Heart left ventricle (tissue), 16 donors: ENCODE results near the gene EIF2B5. TPM values are rescaled to one million over a fixed set of nuclear protein-coding genes. Genes with fewer than 3 reads are reported as not detected.
A peak's percentile ranks its signal among the peaks of the same experiment; 100 is the strongest.

Experiments used
- ATAC-seq, 4 donors: fragments of 200-7000 bp; cut with Tn5 transposase; one replicate each; pipeline ENCODE4 v1.9.1; 2020 to 2022; ENCODE audit warnings: moderate library complexity in 4 of 4, mild to moderate bottlenecking in 3 of 4, moderate number of reproducible peaks in 1 of 4
- DNase-seq, 5 donors: peaks; one replicate each; pipeline ENCODE4 v3.0.0-alpha.2; 2020
- H3K27ac ChIP-seq, 12 donors: fragments of 200-600 bp; sonication (generic) in 4 of 12; one replicate each; pipeline versions ENCODE4 v1.5.0 to v1.8.0; 2016 to 2022; ENCODE audit warnings: mild to moderate bottlenecking in 2 of 12
- H3K27me3 ChIP-seq, 9 donors: fragments of 200-600 bp; sonication (generic) in 2 of 9; one replicate each; pipeline versions ENCODE4 v1.5.1 to v1.8.0; 2016 to 2022; ENCODE audit warnings: mild to moderate bottlenecking in 3 of 9
- H3K36me3 ChIP-seq, 9 donors: fragments of 200-600 bp; sonication (generic) in 2 of 9; one replicate each; pipeline versions ENCODE4 v1.5.0 to v1.8.0; 2018 to 2022; ENCODE audit warnings: mild to moderate bottlenecking in 2 of 9
- H3K4me1 ChIP-seq, 12 donors: fragments of 200-600 bp; sonication (generic) in 4 of 12; one replicate each; pipeline versions ENCODE4 v1.5.0 to v1.8.0; 2016 to 2022; ENCODE audit warnings: mild to moderate bottlenecking in 3 of 12
- H3K4me3 ChIP-seq, 12 donors: fragments of 200-600 bp; sonication (generic) in 4 of 12; one replicate each; pipeline versions ENCODE4 v1.5.0 to v1.8.0; 2017 to 2022; ENCODE audit warnings: mild to moderate bottlenecking in 9 of 12, moderate library complexity in 4 of 12
- H3K9me3 ChIP-seq, 12 donors: fragments of 200-600 bp; sonication (generic) in 4 of 12; one replicate each; pipeline versions ENCODE4 v1.5.0 to v1.8.0; 2016 to 2022; ENCODE audit warnings: mild to moderate bottlenecking in 1 of 12
- POLR2A ChIP-seq, 2 donors: fragments of 450-650 bp; IDR thresholded peaks; one replicate each; pipeline ENCODE4 v1.6.1; 2017; ENCODE audit warnings: antibody characterized with exemption in 2 of 2, mild to moderate bottlenecking in 2 of 2, moderate library complexity in 2 of 2
- WGBS, 4 donors: extraction: QIAGEN DNeasy Blood & Tissue Kit in 2 of 4; methylation state at CpG; one replicate each; pipeline versions ENCODE4 v1.1.5 to v1.1.7; 2013 to 2018; 5-methylcytosine and 5-hydroxymethylcytosine counted together
- intact Hi-C, 10 donors: fragments of 100-400 bp; cut with DNase I; formaldehyde crosslinking; loops; one replicate each; pipeline versions ENCODE4 v1.11.1 to v1.14.2; 2022
- polyA plus RNA-seq, 2 donors: library from polyadenylated mRNA; stranded (reverse); fragments of 200-250 nt; gene quantifications; one replicate each; pipeline ENCODE4 v1.2.3, GENCODE V29; 2013
- total RNA-seq, 9 donors: library from RNA; depleted of rRNA in 2 of 9; stranded (reverse); fragments of >200 nt in 2 of 9; fragmentation: NEBNext Ultra II Directional in 3 of 9; extraction: Animal tissue kit (Norgen Biotek cat#: 25700) in 3 of 9; gene quantifications; one replicate each; pipeline versions ENCODE4 v1.1.0 to v1.2.4, GENCODE V29; 2016 to 2023
- TF ChIP-seq, protein P1 (sequence below), 12 donors: fragments of 200-600 bp; sonication (generic) in 4 of 12; IDR thresholded peaks; one replicate each; pipeline versions ENCODE4 v1.5.0 to v1.8.0; 2018 to 2022; ENCODE audit warnings: antibody characterized with exemption in 12 of 12, mild to moderate bottlenecking in 5 of 12
- donor health status: ischemic (EF 13 %, LVEDD 7.1; RV severe dilation, severe dysfunction).
- donor health status: healthy with polysubstance abuse.
- donor health status: DM: no; HTN: yes; CAD: no.
- donor health status: DM: no; HTN: no; CAD: no.
- donor health status: ischemic (EF 25% LVEDD 6.9; RV normal size, moderate dysfunction).
- donor health status: ischemic (EF 25% LVEDD 5.7; RV mildly dilated, moderate dysfunction).
- donor health status: healthy.
- donor health status: DM: yes; HTN: yes; CAD: no.
- donor health status: ischemic (EF 35%, LVEDD 5.7; RV mildly dilated, moderate dysfunction).
- donor health status: nonischemic (EF 11% LVEDD 7.7; RV severe dilation, severe dysfunction).
- donor health status: DM: yes; HTN: yes; CAD: no.
- donor health status: PGD.
- donor health status: ischemic (EF 29% LVEDD 5.4; RV normal size, mild dysfunction).
- donor health status: nonischemic (EF 23%, LVEDD 6.1; RV moderate dilation, normal function).

EIF2B5 gene
- total and polyA plus RNA-seq, 11 donors: 24.5 to 58.2 (median 30.9) TPM

DNA sequence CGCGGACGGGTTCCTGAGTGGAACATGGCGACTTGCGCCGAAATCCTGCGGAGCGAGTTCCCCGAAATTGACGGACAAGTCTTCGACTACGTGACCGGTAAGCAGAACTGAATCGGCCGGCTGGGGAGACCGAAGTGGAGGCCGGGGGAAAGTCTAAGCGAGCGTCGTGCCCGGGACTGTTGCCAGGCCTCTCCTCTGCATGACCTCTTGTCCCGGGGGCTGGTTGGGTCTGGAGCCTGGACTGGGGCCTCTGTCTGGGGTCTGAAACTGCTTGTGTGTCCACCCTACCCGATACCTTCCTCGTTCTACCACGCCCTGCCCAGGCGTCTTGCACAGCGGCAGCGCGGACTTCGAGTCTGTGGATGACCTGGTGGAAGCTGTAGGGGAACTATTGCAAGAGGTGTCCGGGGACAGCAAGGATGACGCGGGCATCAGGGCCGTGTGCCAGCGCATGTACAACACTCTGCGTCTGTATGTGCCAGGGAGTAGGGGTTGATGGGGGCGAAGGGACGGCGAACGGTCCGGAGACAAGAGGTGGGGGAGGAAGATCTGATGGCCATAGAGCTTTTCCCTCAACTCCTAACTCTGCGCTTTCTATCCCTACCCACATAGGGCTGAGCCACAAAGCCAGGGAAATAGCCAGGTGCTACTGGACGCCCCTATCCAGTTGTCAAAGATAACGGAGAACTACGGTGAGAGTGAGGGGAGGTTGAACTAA, 51.2 kb downstream of the EIF2B5 start, which contains the start of gene ABCF3:
Gene ABCF3, plus strand, starts transcription at position 16 of the 718 bp plus-strand sequence. Its CDS starts 9 bp downstream, at position 25.
- no peaks in the 10 kb centered on the region for H3K9me3 ChIP-seq
- peak in 1 of 2 donors; percentile 11 for TF ChIP-seq POLR2A (IDR thresholded peaks at IDR 0.05)
- TF ChIP-seq, protein P1, sequence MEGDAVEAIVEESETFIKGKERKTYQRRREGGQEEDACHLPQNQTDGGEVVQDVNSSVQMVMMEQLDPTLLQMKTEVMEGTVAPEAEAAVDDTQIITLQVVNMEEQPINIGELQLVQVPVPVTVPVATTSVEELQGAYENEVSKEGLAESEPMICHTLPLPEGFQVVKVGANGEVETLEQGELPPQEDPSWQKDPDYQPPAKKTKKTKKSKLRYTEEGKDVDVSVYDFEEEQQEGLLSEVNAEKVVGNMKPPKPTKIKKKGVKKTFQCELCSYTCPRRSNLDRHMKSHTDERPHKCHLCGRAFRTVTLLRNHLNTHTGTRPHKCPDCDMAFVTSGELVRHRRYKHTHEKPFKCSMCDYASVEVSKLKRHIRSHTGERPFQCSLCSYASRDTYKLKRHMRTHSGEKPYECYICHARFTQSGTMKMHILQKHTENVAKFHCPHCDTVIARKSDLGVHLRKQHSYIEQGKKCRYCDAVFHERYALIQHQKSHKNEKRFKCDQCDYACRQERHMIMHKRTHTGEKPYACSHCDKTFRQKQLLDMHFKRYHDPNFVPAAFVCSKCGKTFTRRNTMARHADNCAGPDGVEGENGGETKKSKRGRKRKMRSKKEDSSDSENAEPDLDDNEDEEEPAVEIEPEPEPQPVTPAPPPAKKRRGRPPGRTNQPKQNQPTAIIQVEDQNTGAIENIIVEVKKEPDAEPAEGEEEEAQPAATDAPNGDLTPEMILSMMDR (IDR thresholded peaks at IDR 0.05): no peak
- WGBS, 4 donors: 0 to 1% (median 0%) methylated on average over 13 to 45 of the region's 45 CpGs
- H3K27ac ChIP-seq: peak within 1 kb of the TSS; percentile 54 to 96 (median 92)
- peak in 4 of 5 donors; percentile 57 to 82 (median 71) for DNase-seq
- peaks cover 7 to 79% (median 70%) of the 10 kb centered on the region in 9 donors for H3K36me3 ChIP-seq
- intact Hi-C loops: loop anchor here in 8 of 10 donors (1.0 to 10.0 kb wide), 10 partner anchors 12 to 128 kb away; partner anchors contain the start of genes EIF2B5 (in 5 of the 8), ALG3 (in 4 of the 8), EEF1AKMT4 (in 4 of the 8) and EIF4G1 (in 2 of the 8)
- ATAC-seq: peak; percentile 16 to 55 (median 38)
- peak within 1 kb of the TSS; percentile 55 to 99 (median 92) for H3K4me3 ChIP-seq
- H3K27me3 ChIP-seq: no peaks in the 10 kb centered on the region
- peaks cover 0 to 33% (median 24%) of the 10 kb centered on the region in 12 donors for H3K4me1 ChIP-seq

DNA sequence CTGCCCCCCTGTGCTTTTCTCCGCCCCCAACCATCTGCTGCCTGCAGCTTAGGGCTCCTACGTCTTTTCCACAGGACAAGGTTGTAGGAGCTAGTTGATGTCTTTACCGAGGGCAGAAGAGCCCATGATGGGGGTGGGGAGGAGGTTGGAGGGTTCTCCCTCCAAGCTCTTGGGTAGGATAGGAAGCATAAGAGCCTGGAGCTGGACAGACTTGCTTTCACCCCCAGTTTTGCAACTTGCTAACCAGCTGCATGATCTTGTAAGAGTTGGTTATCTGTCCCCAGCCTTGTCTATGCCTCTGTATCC, 51.7 kb downstream of the EIF2B5 start:
- peak overlapping the region; percentile 55 to 99 (median 92) for H3K4me3 ChIP-seq
- peak overlapping the region in 10 of 12 donors; percentile 84 to 96 (median 92) for H3K27ac ChIP-seq
- no peaks in the 10 kb centered on the region for H3K27me3 ChIP-seq
- peaks cover 6 to 79% (median 70%) of the 10 kb centered on the region in 9 donors for H3K36me3 ChIP-seq
- ATAC-seq (no peak), DNase-seq (no peak)
- TF ChIP-seq POLR2A (IDR thresholded peaks at IDR 0.05): no peak
- TF ChIP-seq, protein P1 (IDR thresholded peaks at IDR 0.05): no peak
- peaks cover 0 to 33% (median 24%) of the 10 kb centered on the region in 12 donors for H3K4me1 ChIP-seq
- WGBS, 4 donors: 2 to 14% (median 13%) methylated on average over 3 of the region's 3 CpGs
- intact Hi-C loops: loop anchor here in 8 of 10 donors (1.0 to 10.0 kb wide), 10 partner anchors 13 to 128 kb away; partner anchors contain the start of genes EIF2B5 (in 5 of the 8), ALG3 (in 4 of the 8), EEF1AKMT4 (in 4 of the 8) and EIF4G1 (in 2 of the 8)
- no peaks in the 10 kb centered on the region for H3K9me3 ChIP-seq

DNA sequence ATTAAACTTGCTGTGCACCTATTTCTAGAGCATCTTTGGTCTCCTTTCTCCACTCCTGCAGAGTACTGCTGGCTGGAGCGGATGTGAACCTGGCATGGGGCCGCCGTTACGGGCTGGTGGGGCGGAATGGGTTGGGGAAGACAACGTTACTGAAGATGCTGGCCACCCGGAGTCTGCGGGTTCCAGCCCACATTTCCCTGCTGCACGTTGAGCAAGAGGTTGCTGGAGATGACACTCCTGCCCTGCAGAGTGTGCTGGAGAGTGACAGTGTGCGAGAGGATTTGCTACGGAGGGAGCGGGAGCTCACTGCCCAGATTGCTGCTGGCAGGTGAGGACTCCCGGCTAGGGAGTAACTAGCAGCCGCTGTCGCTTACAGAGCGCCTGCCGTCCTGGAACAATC, 52.9 kb downstream of the EIF2B5 start:
- no peak for DNase-seq
- no peaks in the 10 kb centered on the region for H3K27me3 ChIP-seq
- H3K36me3 ChIP-seq: peaks cover 8 to 79% (median 70%) of the 10 kb centered on the region in 9 donors
- no peak for ATAC-seq
- H3K4me1 ChIP-seq: peaks cover 0 to 33% (median 24%) of the 10 kb centered on the region in 12 donors
- H3K27ac ChIP-seq: no peak overlapping the region
- TF ChIP-seq POLR2A (IDR thresholded peaks at IDR 0.05): no peak
- TF ChIP-seq, protein P1 (IDR thresholded peaks at IDR 0.05): no peak
- 85 to 89% (median 88%) methylated on average over 16 to 17 of the region's 17 CpGs for WGBS, 4 donors
- intact Hi-C loops: loop anchor here in 8 of 10 donors (5.0 to 10.0 kb wide), 7 partner anchors 36 to 127 kb away; partner anchors contain the start of genes EIF2B5 (in 4 of the 8), ALG3 (in 3 of the 8), EEF1AKMT4 (in 3 of the 8) and EIF4G1 (in 2 of the 8)
- H3K4me3 ChIP-seq: no peak overlapping the region
- H3K9me3 ChIP-seq: no peaks in the 10 kb centered on the region

DNA sequence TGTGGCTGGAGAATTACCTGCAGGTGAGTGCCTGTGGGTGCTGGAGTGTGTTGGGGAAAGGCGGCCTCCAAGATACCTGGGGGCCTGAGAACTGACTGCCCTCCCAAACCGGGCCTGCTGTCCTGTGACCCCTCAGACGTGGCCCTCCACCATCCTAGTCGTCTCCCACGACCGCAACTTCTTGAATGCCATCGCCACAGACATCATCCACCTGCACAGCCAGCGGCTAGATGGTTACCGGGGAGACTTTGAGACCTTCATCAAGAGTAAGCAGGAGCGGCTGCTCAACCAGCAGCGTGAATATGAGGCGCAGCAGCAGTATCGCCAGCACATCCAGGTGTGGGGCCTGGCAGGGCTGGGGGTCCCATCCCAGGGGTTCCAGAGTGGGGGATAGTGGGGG, 54.3 kb downstream of the EIF2B5 start:
- H3K9me3 ChIP-seq: no peaks in the 10 kb centered on the region
- DNase-seq (no peak), ATAC-seq (no peak)
- intact Hi-C loops: loop anchor here in 8 of 10 donors (5.0 to 10.0 kb wide), 7 partner anchors 37 to 125 kb away; partner anchors contain the start of genes EIF2B5 (in 4 of the 8), ALG3 (in 3 of the 8), EEF1AKMT4 (in 3 of the 8) and EIF4G1 (in 2 of the 8)
- H3K27me3 ChIP-seq: no peaks in the 10 kb centered on the region
- TF ChIP-seq, protein P1 (IDR thresholded peaks at IDR 0.05): no peak
- no peak for TF ChIP-seq POLR2A (IDR thresholded peaks at IDR 0.05)
- H3K27ac ChIP-seq: no peak overlapping the region
- H3K36me3 ChIP-seq: peaks cover 9 to 79% (median 70%) of the 10 kb centered on the region in 9 donors
- peaks cover 0 to 33% (median 24%) of the 10 kb centered on the region in 12 donors for H3K4me1 ChIP-seq
- H3K4me3 ChIP-seq: no peak overlapping the region
- WGBS, 4 donors: 89 to 93% (median 91%) methylated on average over 9 to 13 of the region's 13 CpGs
